ENCODE results near the gene ZNF41.

GRCh38 chrX:47498411-47498810 is 15.4 kb upstream of the ZNF41 start:
- TF ChIP-seq CTCF (IDR thresholded peaks at IDR 0.05 in 4 of 5, conservative IDR thresholded peaks at IDR 0.05 in 1 of 5) (no peak), POLR2A (IDR thresholded peaks at IDR 0.05) (no peak)
